H9 (cell line): Measurements from ENCODE around the gene OPN1SW. TPM values are rescaled to one million over a fixed set of nuclear protein-coding genes. Genes with fewer than 3 reads are reported as not detected.

ENCODE experiments used
- DNase-seq: peaks from one replicate; pipeline ENCODE4 v3.0.0-alpha.2; 2017
- H2AFZ ChIP-seq: one replicate; pipeline ENCODE4 v1.6.1; 2013; ENCODE audit warnings: mild to moderate bottlenecking, low read length, control low read depth, moderate library complexity
- H2AK5ac ChIP-seq: 2 replicates; pipeline ENCODE4 v1.6.1; 2013; ENCODE audit warnings: low read length, control low read depth, mixed read lengths; ENCODE audit not compliant: insufficient read length
- H2BK120ac ChIP-seq: one replicate; pipeline ENCODE4 v1.6.1; 2013; ENCODE audit warnings: low read depth, mild to moderate bottlenecking, low read length, control low read depth, inconsistent platforms; ENCODE audit not compliant: poor library complexity, severe bottlenecking
- H2BK12ac ChIP-seq: 2 replicates; pipeline ENCODE4 v1.6.1; 2013; ENCODE audit warnings: low read length, control low read depth, mixed read lengths, low read depth; ENCODE audit not compliant: insufficient read length
- H2BK15ac ChIP-seq: 2 replicates; pipeline ENCODE4 v1.6.1; 2013; ENCODE audit warnings: low read depth, low read length, control low read depth
- H2BK20ac ChIP-seq: one replicate; pipeline ENCODE4 v1.6.1; 2013; ENCODE audit warnings: low read depth, mild to moderate bottlenecking, low read length, control low read depth, inconsistent platforms; ENCODE audit not compliant: poor library complexity, severe bottlenecking
- H2BK5ac ChIP-seq: 2 replicates; pipeline ENCODE4 v1.6.1; 2013; ENCODE audit warnings: low read length, control low read depth, mixed read lengths; ENCODE audit not compliant: insufficient read length
- H3K14ac ChIP-seq: 2 replicates; pipeline ENCODE4 v1.6.1; 2013; ENCODE audit warnings: low read length, control low read depth; ENCODE audit not compliant: insufficient read depth
- H3K18ac ChIP-seq: 2 replicates; pipeline ENCODE4 v1.6.1; 2013; ENCODE audit warnings: low read depth, mild to moderate bottlenecking, mixed read lengths, low read length, control low read depth; ENCODE audit not compliant: insufficient read length
- H3K23ac ChIP-seq: 2 replicates; pipeline ENCODE4 v1.6.1; 2013; ENCODE audit warnings: low read length, control low read depth, mixed read lengths, low read depth; ENCODE audit not compliant: insufficient read length
- H3K23me2 ChIP-seq: 2 replicates; pipeline ENCODE4 v1.6.1; 2013; ENCODE audit warnings: low read depth, mild to moderate bottlenecking, mixed read lengths, low read length, control low read depth; ENCODE audit not compliant: insufficient read length, poor library complexity, severe bottlenecking
- H3K27ac ChIP-seq: 2 replicates; pipeline ENCODE4 v1.5.1; 2013; ENCODE audit warnings: low read length, control low read depth, mixed read lengths, low read depth; ENCODE audit not compliant: insufficient read length
- H3K27me3 ChIP-seq: 2 replicates; pipeline ENCODE4 v1.6.1; 2013; ENCODE audit warnings: low read length, control low read depth, inconsistent platforms; ENCODE audit not compliant: insufficient read depth
- H3K4ac ChIP-seq: 2 replicates; pipeline ENCODE4 v1.6.1; 2013; ENCODE audit warnings: low read depth, mild to moderate bottlenecking, control low read depth, inconsistent platforms, low read length, moderate library complexity
- H3K4me1 ChIP-seq: 2 replicates; pipeline ENCODE4 v1.6.1; 2013; ENCODE audit warnings: low read length, control low read depth, inconsistent platforms; ENCODE audit not compliant: insufficient read depth
- H3K4me2 ChIP-seq: 2 replicates; pipeline ENCODE4 v1.6.1; 2013; ENCODE audit warnings: low read length, control low read depth, mixed read lengths; ENCODE audit not compliant: insufficient read length, insufficient read depth
- H3K56ac ChIP-seq: 2 replicates; pipeline ENCODE4 v1.6.1; 2013; ENCODE audit warnings: low read depth, mild to moderate bottlenecking, mixed read lengths, low read length, control low read depth; ENCODE audit not compliant: insufficient read length
- H3K79me1 ChIP-seq: 2 replicates; pipeline ENCODE4 v1.6.1; 2013; ENCODE audit warnings: low read depth, mild to moderate bottlenecking, moderate library complexity, low read length, control low read depth, inconsistent platforms; ENCODE audit not compliant: insufficient read depth, poor library complexity, severe bottlenecking
- H3K79me2 ChIP-seq: 2 replicates; pipeline ENCODE4 v1.6.1; 2013; ENCODE audit warnings: low read length, control low read depth, inconsistent platforms; ENCODE audit not compliant: insufficient read depth
- H3K9ac ChIP-seq: 2 replicates; pipeline ENCODE4 v1.6.1; 2013; ENCODE audit warnings: low read length, control low read depth, mixed read lengths; ENCODE audit not compliant: insufficient read length; ENCODE audit errors: extremely low read depth
- H3K9me3 ChIP-seq: one replicate; pipeline ENCODE4 v1.6.1; 2013; ENCODE audit warnings: low read depth, low read length, inconsistent platforms; ENCODE audit not compliant: control insufficient read depth
- H3T11ph ChIP-seq: one replicate; pipeline ENCODE4 v1.6.1; 2013; ENCODE audit warnings: mild to moderate bottlenecking, low read length, control low read depth, inconsistent platforms
- H4K20me1 ChIP-seq: one replicate; pipeline ENCODE4 v1.6.1; 2013; ENCODE audit not compliant: control insufficient read depth, insufficient read length, insufficient read depth
- H4K5ac ChIP-seq: 2 replicates; pipeline ENCODE4 v1.6.1; 2013; ENCODE audit warnings: low read depth, mild to moderate bottlenecking, mixed read lengths, low read length, control low read depth; ENCODE audit not compliant: insufficient read length
- H4K8ac ChIP-seq: replicated peaks from 2 replicates; pipeline ENCODE4 v1.6.1; 2013; ENCODE audit warnings: low read length, control low read depth, mixed read lengths, low read depth; ENCODE audit not compliant: insufficient read length
- H4K91ac ChIP-seq: 2 replicates; pipeline ENCODE4 v1.6.1; 2013; ENCODE audit warnings: low read depth, mild to moderate bottlenecking, moderate library complexity, mixed read lengths, low read length, control low read depth; ENCODE audit not compliant: insufficient read length
- H3K27ac Mint-ChIP-seq, 3 experiments: 2 replicates in 2 of 3; 3 replicates in 1 of 3; pipeline ENCODE4 v1.8.0; 2020 to 2021; ENCODE audit warnings: mixed read lengths in 3 of 3, mild to moderate bottlenecking in 1 of 3, moderate library complexity in 1 of 3
- H3K27me3 Mint-ChIP-seq: 2 replicates; pipeline ENCODE4 v1.8.0; 2021; ENCODE audit warnings: low read depth, mild to moderate bottlenecking, moderate library complexity, mixed read lengths
- H3K36me3 Mint-ChIP-seq, 3 experiments: 2 replicates in 2 of 3; 3 replicates in 1 of 3; pipeline ENCODE4 v1.8.0; 2020 to 2021; ENCODE audit warnings: low read depth in 3 of 3, mixed read lengths in 3 of 3; ENCODE audit not compliant: insufficient read depth in 1 of 3
- H3K4me1 Mint-ChIP-seq, 2 experiments: 2 replicates each; pipeline ENCODE4 v1.8.0; 2020; ENCODE audit warnings: mixed read lengths in 2 of 2
- H3K4me3 Mint-ChIP-seq, 2 experiments: 2 replicates in 1 of 2; 3 replicates in 1 of 2; pipeline ENCODE4 v1.8.0; 2020 to 2021; ENCODE audit warnings: mild to moderate bottlenecking in 2 of 2, mixed read lengths in 2 of 2, moderate library complexity in 1 of 2
- H3K9me3 Mint-ChIP-seq, 2 experiments: 2 replicates in 1 of 2; 3 replicates in 1 of 2; pipeline ENCODE4 v1.8.0; 2020; ENCODE audit warnings: mild to moderate bottlenecking in 2 of 2, mixed read lengths in 2 of 2, moderate library complexity in 1 of 2
- CTCF ChIP-seq: fragments of 200-600 bp; sonication (generic); conservative IDR thresholded peaks from 3 replicates; pipeline ENCODE4 v1.8.0; 2021; ENCODE audit warnings: antibody characterized with exemption, mild to moderate bottlenecking
- WGBS: extraction: QIAGEN DNeasy Blood & Tissue Kit; methylation state at CpG from one replicate; pipeline ENCODE4 v1.1.7; 2013; ENCODE audit warnings: missing lambda C conversion rate, low lambda C conversion rate, mixed read lengths; ENCODE audit not compliant: insufficient read length; ENCODE audit errors: extremely low coverage; 5-methylcytosine and 5-hydroxymethylcytosine counted together
- total RNA-seq: library from RNA; stranded (reverse); gene quantifications from 2 replicates; pipeline ENCODE4 v1.2.1, GENCODE V29; 2021

OPN1SW gene
- total RNA-seq, 1 experiment from 2014 or later: not detected

GRCh38 chr7:128752251-128752650 lies 23.3 kb downstream of the OPN1SW start:
- no CpG with 5 or more reads among the region's 1 CpG for WGBS
- no peak overlapping the region for H3K27ac ChIP-seq
- no peak overlapping the region for H2BK120ac ChIP-seq

More at GRCh38 chr7:128752251-128752650, 23.3 kb downstream of the OPN1SW start:
- Histone ChIP-seq H3K14ac (no peak overlapping the region), H3K79me1 (peaks cover 14% of the 10 kb centered on the region), H3K9ac (no peak overlapping the region), H2AK5ac (no peak overlapping the region), H2AFZ (no peak overlapping the region), H3K9me3 (no peaks in the 10 kb centered on the region), H3K23me2 (no peaks in the 10 kb centered on the region), H3K18ac (no peak overlapping the region), H2BK20ac (no peak overlapping the region), H2BK15ac (no peak overlapping the region), H4K8ac (no peak overlapping the region), H4K91ac (no peak overlapping the region), H3K4ac (no peak overlapping the region), H2BK5ac (no peak overlapping the region), H3K23ac (no peak overlapping the region), H3K79me2 (peaks cover 3% of the 10 kb centered on the region; the same call in 1 of the 2 replicates), H3K4me1 (no peaks in the 10 kb centered on the region), H3T11ph (no peak overlapping the region), H3K56ac (no peak overlapping the region), H4K5ac (no peak overlapping the region), H4K20me1 (no peaks in the 10 kb centered on the region), H2BK12ac (no peak overlapping the region), H3K4me2 (no peak overlapping the region), H3K27me3 (no peaks in the 10 kb centered on the region)
- no peak for TF ChIP-seq CTCF
- no peaks in the 10 kb centered on the region for H3K27me3 Mint-ChIP-seq
- DNase-seq: no peak
- no peaks in the 10 kb centered on the region for H3K9me3 Mint-ChIP-seq
- peaks cover 2 to 4% of the 10 kb centered on the region in 2 experiments; a peak in 2 of 4 replicates for H3K4me1 Mint-ChIP-seq
- H3K36me3 Mint-ChIP-seq: peaks cover 30 to 80% (median 71%) of the 10 kb centered on the region in 3 experiments
- no peak overlapping the region for H3K4me3 Mint-ChIP-seq
- no peak overlapping the region for H3K27ac Mint-ChIP-seq
